HG03280 (cell line): ENCODE data around the gene RFC2.

Source experiments
- ATAC-seq: cut with Tn5 transposase; IDR thresholded peaks from one replicate; pipeline ENCODE4 v1.9.1; 2021; ENCODE audit warnings: mild to moderate bottlenecking, moderate library complexity; ENCODE audit not compliant: unreplicated experiment

The RFC2 gene

DNA sequence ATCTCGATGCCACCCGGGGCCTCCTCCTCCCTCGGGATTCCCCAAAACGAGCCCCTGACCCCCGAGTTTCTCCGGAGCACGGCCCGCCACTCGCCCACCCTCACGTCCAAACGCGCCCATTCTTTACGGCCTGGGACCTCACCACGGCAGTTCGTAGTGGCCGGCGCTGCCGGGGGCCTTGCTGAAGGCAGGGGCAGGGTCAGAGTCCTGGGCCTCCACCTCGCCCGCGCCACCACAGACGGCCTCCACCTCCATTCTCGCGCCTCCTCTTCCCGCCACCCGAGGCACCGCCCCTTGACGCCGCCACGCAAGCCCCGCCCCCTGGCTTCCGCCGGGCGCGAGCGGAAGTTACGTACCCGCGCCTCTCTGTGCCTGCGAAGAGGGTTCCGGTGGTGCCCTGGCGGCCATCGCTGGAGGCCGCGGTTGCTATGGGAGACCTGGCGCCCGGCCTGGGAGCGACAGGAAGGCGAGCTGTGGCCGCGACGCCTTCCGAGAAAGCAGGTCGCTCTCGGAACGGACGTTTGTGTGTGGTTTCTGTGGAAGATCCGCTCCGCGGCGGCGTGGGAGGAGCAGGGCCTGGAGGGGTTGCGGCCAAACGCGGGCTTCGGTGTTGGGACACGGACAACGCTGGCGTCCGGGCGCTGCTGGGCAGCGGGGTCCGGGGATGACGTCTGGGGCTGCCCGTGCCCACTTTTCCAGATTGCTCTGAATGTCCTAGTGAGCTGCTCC lies at the start of gene RFC2:
Gene RFC2 (minus strand): TSS at position 271 of the 729 bp plus-strand sequence. CDS start 16 bp downstream, at position 255.
- peak; percentile 95 for ATAC-seq

DNA sequence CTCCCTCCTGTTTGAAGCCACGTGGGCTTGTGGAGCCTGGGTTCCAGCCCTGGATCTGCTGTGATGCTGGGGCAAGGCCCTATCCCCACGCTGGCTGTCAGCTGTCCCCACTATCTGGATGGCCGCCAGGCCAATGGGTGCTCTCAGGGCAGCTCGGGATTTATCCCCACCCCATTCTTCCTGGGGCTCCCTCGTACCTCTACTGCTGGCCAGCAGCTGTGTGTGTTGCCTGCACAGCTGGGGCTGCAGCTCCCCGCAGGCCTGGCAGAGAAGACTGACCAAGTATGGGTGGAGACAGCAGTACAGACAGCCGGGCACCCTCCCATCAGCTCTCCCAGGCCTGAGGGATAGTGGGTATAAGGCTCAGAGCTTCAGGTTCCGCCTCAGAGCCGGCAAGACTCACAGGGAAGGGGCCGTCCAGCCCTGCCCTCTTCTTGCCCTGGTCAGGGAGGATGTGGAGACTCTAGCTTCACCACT lies 48.6 kb upstream of the RFC2 start:
- no peak for ATAC-seq

DNA sequence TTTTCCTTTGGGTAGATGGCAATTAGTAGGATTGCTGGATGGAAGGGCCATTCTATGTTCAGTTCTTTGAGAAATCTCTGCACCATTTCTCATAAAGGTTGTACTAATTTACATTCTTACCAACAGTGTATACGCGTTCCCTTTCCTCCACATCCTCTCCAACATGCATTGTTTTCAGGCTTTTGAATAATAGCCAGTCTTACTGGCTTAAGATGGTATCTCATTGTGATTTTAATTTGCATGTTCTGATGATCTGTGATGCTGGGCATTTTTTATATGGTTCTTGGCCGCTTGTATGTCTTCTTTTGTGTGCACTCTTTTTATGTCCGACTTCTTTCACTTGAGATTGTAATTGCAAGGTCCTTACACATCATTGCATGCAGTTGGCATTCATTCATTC lies 46.7 kb upstream of the RFC2 start:
- no peak for ATAC-seq

DNA sequence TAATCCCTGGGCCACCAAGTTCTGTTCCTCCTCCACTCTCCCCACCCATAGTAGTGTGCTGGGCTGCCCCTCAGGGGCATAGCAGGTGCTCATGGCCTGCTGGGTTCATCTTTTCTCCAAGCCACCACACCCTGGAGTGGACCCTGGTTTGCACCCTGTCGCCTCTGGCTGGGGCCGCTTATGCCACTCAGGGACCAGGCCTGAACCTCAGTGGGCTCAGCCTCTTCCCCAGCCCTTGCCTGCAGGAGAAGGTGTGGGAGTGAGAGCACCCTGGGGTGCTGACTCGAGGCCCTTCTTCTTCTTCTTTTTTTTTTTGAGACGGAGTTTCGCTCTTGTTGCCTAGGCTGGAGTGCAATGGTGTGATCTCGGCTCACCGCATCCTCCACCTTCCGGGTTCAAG lies 45.2 kb upstream of the RFC2 start:
- ATAC-seq, result no peak

DNA sequence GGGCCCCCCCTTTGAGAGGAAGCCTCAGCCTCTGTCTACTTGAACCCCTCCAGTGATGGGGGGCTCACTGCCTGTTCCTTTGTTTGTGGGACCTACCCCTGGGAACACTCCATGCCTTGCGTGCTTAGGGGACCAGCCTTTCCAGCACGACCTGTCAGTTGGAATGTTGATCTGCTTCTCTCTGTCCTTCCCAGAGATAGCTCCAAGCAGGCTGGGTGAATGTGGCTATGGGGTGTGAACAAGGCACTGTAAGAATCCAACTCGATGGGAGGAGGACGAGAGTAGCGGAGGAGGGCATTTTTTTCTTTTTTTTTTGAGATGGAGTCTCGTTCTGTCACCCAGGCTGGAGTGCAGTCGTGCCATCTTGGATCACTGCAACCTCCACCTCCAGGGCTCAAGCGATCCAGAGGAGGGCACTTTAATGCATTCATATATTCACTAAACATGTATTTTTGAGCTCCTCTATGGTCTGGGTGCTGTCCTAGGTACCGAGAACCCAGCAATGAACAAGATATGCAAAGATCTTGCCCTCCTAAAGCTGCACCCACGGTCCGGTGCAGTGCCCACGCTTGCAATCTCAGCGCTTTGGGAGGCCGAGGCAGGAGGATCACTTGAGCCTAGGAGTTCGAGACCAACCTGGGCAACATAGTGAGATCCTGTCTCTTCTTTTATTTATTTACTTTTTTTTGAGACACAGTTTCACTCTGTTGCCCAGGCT lies 43.5 kb upstream of the RFC2 start:
- ATAC-seq, result no peak

DNA sequence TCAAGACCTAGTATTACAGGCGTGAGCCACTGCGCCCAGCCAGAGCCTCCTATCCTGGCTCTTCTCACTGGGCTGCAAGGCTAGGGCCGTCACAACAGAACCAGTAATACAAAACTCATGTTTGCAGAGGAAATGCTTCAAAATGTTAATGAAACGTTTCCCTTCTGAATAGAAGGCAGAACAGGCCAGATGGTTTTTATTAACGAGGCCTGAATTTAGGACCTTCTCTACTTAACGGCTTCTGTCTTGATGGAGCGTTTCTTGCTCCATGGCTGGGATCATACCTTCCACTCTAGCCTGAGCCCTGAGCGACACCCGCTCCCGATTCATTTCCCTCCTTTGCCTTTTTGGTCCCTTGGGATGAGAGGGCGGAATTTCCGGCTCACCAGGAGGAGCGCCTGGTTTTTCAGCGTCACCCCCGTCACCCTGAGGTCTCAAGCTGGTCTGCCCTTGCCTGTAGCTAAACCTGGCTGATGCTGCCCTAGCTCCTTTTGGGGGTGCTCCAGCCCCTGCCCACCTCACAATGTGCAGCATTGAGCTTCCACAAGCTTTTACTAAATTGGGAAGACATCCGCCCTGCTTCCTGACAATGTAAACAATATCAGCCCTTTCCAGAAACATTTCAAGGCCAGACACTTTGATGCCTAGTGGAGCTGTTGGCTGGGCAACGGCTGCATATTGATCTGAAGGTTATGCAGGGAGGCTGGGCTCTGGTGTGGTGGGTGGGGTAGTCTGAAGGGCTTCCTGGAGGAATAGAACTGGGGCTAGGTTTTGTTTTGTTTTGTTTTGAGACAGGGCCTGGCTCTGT lies 40.2 kb upstream of the RFC2 start:
- ATAC-seq, result no peak

DNA sequence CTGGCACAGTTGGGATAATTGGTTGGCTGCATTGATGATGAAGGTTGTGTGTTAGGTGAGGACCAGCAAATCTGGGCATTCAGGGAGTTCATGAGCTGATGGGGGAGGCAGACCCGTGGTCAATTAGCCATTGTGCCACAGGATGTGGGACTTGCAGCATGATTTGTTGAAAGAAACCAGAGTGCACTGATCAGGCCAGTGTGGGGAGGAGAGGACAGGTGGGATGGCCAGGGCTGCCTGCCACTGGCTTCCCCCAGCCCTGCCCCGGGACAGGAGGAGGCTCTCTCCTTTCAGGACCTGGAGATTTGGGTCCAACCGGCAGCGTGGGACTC lies 39.3 kb upstream of the RFC2 start:
- no peak for ATAC-seq

DNA sequence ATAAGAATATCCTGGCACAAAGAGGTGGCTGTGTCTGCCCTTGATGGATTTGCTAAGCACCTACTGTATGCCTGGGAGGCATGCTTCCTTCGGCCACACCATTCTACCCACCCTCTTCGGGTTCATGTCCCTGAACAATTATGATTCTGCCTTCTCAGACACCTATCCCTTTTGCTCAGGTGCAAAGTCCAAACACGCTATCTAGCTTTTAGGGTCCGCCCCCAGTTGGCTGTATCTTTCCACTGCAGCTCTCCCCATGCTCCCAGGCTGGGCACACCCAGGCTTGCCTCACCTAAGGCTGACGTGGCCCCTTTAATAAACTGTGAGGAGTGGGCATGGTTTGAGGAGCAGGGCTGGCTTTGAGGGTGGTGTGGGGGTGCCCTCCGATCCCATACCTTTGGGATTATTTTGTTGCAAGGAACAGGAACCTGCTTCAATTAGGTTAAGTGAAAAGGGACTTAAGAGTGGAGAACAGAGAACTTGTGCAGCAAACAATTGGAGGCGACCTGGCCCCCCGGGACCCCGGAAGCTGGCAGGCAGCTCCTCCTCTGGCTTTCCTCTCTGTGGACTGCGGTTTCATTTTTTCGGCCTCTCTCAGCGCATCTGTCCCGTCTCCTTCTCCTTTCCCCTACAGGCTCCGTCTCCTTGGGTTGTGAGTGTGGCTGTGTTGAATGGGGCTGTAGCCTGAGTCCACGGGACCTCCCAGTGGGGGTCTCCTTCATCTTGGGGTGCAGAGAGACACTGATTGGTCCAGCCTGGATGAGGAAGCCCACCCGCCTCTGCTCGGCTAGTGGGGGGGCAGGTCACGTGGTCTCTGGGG lies 38.8 kb upstream of the RFC2 start:
- ATAC-seq, result no peak

DNA sequence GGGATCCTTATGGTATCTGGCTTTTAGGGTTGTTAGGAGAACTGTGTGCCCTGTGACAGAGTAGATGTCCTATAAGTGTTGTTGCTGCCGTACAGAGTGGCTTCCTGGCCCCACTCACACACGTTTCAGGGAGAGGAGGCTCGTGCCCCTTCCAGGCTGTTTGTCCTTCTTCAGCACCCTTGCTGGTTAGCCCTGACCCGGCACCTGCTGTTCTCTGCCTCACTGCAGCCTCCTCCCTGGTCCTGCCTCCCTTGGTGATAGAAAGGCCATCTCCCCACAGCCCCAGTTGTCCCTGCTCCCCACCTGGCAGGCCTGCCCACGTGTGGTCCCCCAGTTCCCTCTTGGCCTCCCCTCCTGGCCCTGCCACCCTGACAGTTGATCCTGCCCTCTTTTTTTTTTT lies 37.3 kb upstream of the RFC2 start:
- ATAC-seq, result no peak

DNA sequence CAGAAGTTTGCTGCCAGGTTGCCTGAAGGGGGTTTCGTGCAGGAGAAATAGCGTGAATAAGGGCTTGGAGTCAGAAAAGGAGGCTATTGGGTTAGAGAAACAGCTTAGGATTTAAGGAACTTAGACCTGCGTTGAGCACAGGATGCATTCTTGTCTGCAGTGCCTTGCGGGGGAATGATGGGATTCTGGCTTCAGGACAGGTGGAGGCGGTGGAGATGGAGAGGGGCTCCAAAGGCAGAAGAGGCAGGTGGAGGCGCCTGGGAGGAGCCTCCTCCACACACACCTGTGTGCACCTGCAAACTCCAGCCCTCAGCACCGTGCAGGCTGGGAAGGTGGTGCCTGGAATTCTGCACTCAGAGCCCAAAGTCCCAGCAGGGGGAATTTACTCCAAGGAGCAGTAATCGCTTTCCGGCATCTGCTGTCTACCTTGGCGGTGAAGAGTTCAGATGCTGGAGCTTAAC lies 36.8 kb upstream of the RFC2 start:
- no peak for ATAC-seq

DNA sequence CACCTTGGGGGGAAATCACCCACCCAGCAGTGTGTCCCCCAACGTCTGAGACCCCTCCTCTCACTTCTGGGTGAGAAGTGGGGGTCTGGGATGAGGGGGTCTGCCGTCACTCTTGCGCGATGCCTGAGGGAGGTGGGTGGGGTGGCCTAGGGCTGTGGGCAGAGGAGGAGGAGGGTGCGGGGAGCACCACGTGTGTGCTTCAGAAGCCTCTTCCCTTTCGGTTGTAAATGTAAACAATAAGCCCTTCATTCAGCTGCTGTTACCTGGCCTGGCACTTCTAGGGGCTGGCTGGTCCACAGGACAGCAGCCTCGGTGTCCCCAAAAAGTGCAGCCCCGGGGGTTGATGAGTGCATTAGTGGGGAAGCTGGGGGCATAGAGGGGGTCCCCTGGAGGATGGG lies 36.4 kb upstream of the RFC2 start:
- no peak for ATAC-seq

DNA sequence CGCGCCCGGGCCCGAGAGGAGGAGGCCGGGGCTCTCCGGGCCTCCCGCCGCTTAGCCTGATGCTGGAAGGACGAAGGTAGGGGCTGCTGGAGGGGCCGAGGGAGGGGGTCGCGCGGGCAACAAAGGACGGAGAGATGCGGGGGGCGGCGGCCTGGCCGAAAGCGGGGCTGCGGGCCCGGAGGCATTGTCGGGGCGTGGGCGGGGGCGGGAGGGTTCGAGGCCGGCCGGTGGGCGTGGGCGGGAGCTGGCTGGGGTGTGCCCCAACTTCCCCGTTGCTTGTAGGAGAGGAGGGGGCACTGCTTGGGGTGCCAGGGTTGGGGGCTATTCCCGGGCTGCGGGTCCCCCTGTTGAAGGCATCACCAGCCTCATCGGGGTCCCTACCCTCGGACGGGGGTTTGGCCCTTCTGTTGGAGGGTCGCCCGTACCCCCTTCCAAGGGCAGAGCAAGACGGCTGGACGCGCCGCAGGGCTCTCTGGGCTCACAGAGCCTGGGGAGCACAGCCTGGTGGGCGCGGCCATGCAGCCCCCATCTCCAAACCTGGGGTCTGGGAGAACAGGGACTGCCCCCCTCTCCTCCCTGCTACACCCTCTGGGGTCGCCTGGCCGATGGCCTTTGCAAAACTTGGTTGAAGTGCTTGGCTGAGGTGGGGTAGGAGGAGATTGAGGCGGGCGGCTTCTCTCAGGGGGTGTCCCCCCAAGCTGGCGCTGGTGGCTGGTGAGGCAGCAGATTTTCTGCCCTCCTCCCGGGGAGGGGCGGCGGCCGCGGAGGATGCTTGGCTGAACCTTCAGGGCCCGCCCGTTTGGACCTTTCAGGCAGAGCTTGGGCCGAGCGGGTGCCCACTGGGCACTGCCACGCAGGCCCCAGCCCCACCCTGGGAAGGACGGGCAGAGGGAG lies 35.7 kb upstream of the RFC2 start:
- ATAC-seq, result peak; percentile 11

DNA sequence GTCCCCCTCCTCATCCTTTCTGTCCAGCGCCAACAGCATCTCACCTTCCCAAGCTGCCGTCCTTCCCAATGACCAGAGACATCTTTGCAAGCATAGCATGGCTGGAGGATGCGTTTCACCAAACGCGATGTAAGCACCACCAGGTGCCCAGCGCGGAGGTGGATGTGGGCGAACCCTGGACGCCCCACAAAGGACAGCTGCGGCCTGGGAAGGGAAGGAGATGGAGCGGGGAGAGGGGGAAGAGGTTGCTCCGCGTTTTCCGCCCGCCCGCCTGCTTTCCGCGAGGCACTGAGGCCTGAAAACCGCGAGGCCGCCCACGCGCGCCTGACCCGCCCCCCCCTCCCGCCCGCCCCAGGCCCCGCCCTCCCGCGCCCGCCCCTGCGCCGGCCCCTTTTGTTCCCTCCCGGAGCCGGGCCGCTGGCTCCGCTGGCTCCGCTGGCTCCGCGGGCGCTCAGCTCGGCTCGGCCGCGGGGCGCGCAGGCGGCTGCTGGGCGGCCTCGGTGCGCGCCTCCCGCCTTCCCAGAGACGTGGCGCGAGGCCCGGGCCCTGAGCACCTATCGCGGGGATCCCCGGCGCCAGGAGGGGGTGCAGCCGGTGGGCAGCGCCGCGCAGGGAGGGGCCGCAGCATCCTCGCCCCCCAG lies 34.9 kb upstream of the RFC2 start, which contains the start of gene CLIP2:
Gene CLIP2 (plus strand): TSS at position 390 of the 641 bp plus-strand sequence. CDS start 28,140 bp downstream, outside the sequence.
- peak; percentile 62 for ATAC-seq

DNA sequence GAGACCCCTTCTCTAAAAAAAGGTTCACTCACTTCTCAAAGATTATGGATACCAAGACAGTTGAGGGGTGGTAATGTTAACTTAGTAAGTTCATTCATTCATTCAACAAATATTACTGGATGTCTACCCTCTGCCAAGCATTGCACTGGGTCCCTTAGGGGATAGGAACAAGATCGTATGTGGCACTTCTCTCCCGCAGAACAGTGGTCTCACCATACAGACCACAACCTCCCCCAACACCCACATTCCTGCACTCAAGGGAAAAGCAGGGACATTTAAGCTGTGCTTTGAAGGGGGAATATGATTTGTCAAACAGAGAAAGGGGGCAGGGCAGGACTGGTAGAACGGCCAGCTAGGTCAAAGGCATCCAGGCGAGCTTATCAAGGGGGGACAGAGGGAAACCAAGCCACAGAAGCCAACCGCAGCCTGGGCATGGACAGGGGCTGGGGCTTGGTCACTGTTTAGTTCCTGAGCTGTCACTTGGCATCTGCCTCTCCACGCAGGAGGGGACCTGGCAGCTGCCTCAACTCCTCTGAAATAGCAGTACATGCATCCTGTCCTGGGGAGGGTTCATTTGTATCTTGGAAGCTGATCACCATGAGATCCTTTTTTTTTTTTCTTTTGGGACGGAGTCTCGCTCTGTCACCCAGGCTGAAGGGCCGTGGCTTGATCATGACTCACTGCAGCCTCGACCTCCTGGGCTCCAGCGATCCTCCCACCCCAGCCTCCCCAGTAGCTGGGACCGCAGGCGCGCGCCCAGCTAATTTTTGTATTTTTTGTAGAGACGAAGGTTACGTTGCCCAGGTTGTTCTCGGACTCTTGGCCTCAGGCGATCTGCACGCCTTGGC lies 34.1 kb upstream of the RFC2 start:
- ATAC-seq, result no peak

DNA sequence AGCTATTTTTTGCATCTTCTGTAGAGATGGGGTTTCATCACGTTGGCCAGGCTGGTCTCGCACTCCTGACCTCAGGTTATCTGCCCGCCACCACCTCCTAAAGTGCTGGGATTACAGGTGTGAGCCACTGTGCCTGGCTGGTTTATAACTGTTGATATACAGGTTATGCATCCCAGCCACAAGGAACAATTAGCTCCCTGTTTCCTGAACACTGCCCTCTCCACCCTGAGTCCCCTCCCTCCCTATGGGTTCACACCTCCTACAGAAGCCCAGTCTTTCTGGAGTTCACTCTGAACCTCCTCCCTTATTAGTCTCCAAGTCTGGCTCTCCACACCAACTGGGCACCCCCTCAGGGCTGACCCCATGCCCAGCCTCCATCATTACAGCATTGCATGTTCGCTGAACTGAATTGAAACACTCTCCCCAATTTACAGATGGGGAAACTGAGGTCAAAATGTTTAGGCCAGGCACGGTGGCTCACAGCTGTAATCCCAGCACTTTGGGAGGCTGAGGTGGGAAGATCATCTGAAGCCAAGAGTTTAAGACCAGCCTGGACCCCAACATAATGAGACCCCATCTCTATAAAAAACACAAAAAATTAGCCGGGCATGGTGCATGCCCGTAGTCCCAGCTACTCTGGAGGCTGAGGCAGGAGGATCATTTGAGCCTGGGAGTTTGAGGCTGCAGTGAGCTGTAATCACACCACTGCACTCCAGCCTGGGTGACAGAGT lies 33.3 kb upstream of the RFC2 start:
- ATAC-seq, result no peak

DNA sequence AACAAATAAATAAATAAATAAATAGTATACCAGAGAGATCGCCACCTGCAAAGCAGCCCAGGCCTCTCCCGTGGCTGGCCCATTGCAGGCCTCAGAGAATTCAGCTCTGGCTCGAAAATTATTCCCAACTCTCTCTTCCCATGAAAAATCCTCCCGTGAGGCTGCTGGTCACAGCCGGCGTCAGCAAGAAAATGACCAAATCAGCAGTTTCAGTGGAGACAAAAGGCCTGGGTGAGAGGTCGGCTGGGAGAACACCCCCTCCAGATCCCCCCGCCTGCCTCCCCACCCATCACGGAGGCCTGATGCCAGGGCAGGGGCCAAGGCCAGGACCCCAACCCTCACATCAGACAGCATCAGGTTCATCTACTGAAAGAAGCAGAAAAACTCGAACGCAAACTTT lies 31.9 kb upstream of the RFC2 start:
- ATAC-seq, result no peak

DNA sequence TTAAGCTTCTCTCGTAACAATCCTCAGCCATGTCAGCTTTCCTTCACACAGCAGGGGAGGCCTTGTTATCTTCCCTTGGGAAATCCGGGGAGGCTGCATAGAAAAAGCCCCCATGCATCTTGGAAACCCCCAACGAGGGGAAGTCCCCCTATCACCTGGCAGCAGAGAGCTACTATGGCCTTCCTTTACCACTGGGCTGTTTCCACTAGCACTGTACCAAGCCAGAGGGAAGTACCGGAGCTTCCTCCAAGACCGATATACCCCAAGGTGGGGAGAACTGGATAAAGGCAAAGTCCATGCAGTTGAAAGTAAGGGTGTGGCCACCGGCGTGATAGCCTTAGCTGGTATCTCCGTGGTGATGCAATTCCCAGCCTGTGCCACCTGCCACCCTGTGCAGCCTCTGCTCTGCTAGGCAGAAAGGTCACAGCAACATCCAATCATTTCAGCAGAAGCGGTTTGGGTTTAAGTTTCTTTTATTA lies 30.6 kb upstream of the RFC2 start:
- ATAC-seq, result no peak
